SK-N-SH (cell line): Measurements from ENCODE around the gene SAE1. TPM values are rescaled to one million over a fixed set of nuclear protein-coding genes. Genes with fewer than 3 reads are reported as not detected.

ENCODE experiments used
- CTCF ChIA-PET: fragments of 300-600, 350-600 bp; formaldehyde crosslinking; extraction: SDS; loops from one replicate; lab custom pipeline; 2021; lab: Yijun Ruan, JAX
- POLR2A ChIA-PET: fragments of 350-600 bp; sonication (Branson Sonifier 250); formaldehyde crosslinking; extraction: SDS; loops from one replicate; lab custom pipeline; 2020; ENCODE audit warnings: antibody characterized with exemption, inconsistent platforms; lab: Yijun Ruan, JAX
- DNase-seq: peaks from one replicate; pipeline ENCODE4 v3.0.0; 2012
- H2AFZ ChIP-seq: fragments of 200-600 bp; sonication (generic); 2 replicates; pipeline ENCODE4 v1.8.1; 2016; ENCODE audit warnings: antibody characterized with exemption, mild to moderate bottlenecking, low read depth
- H3F3A ChIP-seq: fragments of 200-600 bp; sonication (generic); replicated peaks from 2 replicates; pipeline ENCODE3; 2016; ENCODE audit warnings: antibody characterized with exemption, mild to moderate bottlenecking; ENCODE audit not compliant: insufficient read depth
- H3K27ac ChIP-seq, 2 experiments: fragments of 200-500 bp in 1 of 2; fragments of 200-600 bp in 1 of 2; sonication (Bioruptor generic) in 1 of 2; sonication (generic), shearing (Covaris generic) in 1 of 2; 2 replicates each; pipeline versions ENCODE4 v1.5.1 to v1.6.1; 2014 to 2016; ENCODE audit warnings: low read depth in 2 of 2, inconsistent platforms in 1 of 2, low read length in 1 of 2, mild to moderate bottlenecking in 1 of 2, mixed read lengths in 1 of 2
- H3K27me3 ChIP-seq: fragments of 200-600 bp; sonication (generic), shearing (Covaris generic); 2 replicates; pipeline ENCODE4 v1.6.1; 2016; ENCODE audit warnings: mixed run types; ENCODE audit not compliant: insufficient read depth
- H3K36me3 ChIP-seq, 2 experiments: fragments of 200-500 bp in 1 of 2; fragments of 200-600 bp in 1 of 2; sonication (Bioruptor generic) in 1 of 2; sonication (generic) in 1 of 2; replicated peaks in 1 of 2; 2 replicates each; pipeline versions ENCODE3 to v1.5.1; 2014 to 2016; ENCODE audit warnings: low read length in 1 of 2, mild to moderate bottlenecking in 1 of 2; ENCODE audit not compliant: insufficient read depth in 2 of 2, control insufficient read depth in 1 of 2
- H3K4me1 ChIP-seq, 2 experiments: fragments of 200-500 bp in 1 of 2; fragments of 200-600 bp in 1 of 2; sonication (Bioruptor generic) in 1 of 2; sonication (generic), shearing (Covaris generic) in 1 of 2; 2 replicates each; pipeline versions ENCODE4 v1.5.1 to v1.6.1; 2014 to 2016; ENCODE audit warnings: low read depth in 1 of 2, low read length in 1 of 2, mixed run types in 1 of 2; ENCODE audit not compliant: insufficient read depth in 2 of 2, control insufficient read depth in 1 of 2
- H3K4me2 ChIP-seq: fragments of 200-600 bp; sonication (generic), shearing (Covaris generic); 2 replicates; pipeline ENCODE4 v1.6.1; 2017; ENCODE audit warnings: mixed run types
- H3K4me3 ChIP-seq, 2 experiments: fragments of 200-500 bp in 1 of 2; fragments of 200-600 bp in 1 of 2; sonication (Bioruptor generic) in 1 of 2; sonication (generic), shearing (Covaris generic) in 1 of 2; 2 replicates each; pipeline versions ENCODE4 v1.5.1 to v1.8.1; 2014 to 2016; ENCODE audit warnings: low read depth in 2 of 2, inconsistent platforms in 1 of 2, low read length in 1 of 2, mild to moderate bottlenecking in 1 of 2, mixed read lengths in 1 of 2, moderate library complexity in 1 of 2
- H3K79me2 ChIP-seq: fragments of 200-600 bp; sonication (generic); 2 replicates; pipeline ENCODE4 v1.8.1; 2017; ENCODE audit warnings: mild to moderate bottlenecking; ENCODE audit not compliant: insufficient read depth
- H3K9ac ChIP-seq: fragments of 200-600 bp; sonication (generic); 2 replicates; pipeline ENCODE4 v1.6.1; 2017; ENCODE audit warnings: mixed run types
- H3K9me2 ChIP-seq: fragments of 200-600 bp; sonication (generic); 2 replicates; pipeline ENCODE4 v1.6.1; 2017; ENCODE audit warnings: mixed run types
- H3K9me3 ChIP-seq: fragments of 200-600 bp; sonication (generic); 2 replicates; pipeline ENCODE4 v1.6.1; 2017; ENCODE audit warnings: mixed run types, mild to moderate bottlenecking, moderate library complexity
- H4K20me1 ChIP-seq: fragments of 200-600 bp; sonication (generic); 2 replicates; pipeline ENCODE4 v1.6.1; 2017; ENCODE audit warnings: mild to moderate bottlenecking, mixed run types; ENCODE audit not compliant: insufficient read depth
- ELF1 ChIP-seq: IDR thresholded peaks from 2 replicates; pipeline ENCODE4 v1.4.0; 2012
- FOXM1 ChIP-seq: IDR thresholded peaks from 2 replicates; pipeline ENCODE4 v1.4.0; 2012; ENCODE audit warnings: low read depth, mild to moderate bottlenecking
- GABPA ChIP-seq: IDR thresholded peaks from 2 replicates; pipeline ENCODE4 v1.4.0; 2012; ENCODE audit warnings: low read depth, mild to moderate bottlenecking
- GATA2 ChIP-seq: sonication (generic); formaldehyde crosslinking; IDR thresholded peaks from 2 replicates; pipeline ENCODE4 v1.5.0; 2020; ENCODE audit warnings: mild to moderate bottlenecking, missing genetic modification reagents
- MEF2A ChIP-seq: IDR thresholded peaks from 2 replicates; pipeline ENCODE4 v1.4.0; 2012; ENCODE audit warnings: low read depth, borderline replicate concordance
- MXI1 ChIP-seq: IDR thresholded peaks from 2 replicates; pipeline ENCODE4 v1.6.1; 2012; ENCODE audit warnings: mild to moderate bottlenecking, low read depth, low read length, improper control_type of control experiment
- NFIC ChIP-seq: IDR thresholded peaks from 2 replicates; pipeline ENCODE4 v1.4.0; 2012; ENCODE audit warnings: borderline replicate concordance
- RCOR1 ChIP-seq: fragments of 150-350 bp; IDR thresholded peaks from 2 replicates; pipeline ENCODE4 v1.6.1; 2017; ENCODE audit warnings: antibody characterized with exemption, low read length
- SIN3A ChIP-seq: IDR thresholded peaks from 2 replicates; pipeline ENCODE4 v1.6.1; 2012; ENCODE audit warnings: low read depth, mild to moderate bottlenecking, low read length, moderate library complexity, borderline replicate concordance
- TEAD4 ChIP-seq: IDR thresholded peaks from 2 replicates; pipeline ENCODE4 v1.4.0; 2012; ENCODE audit warnings: mild to moderate bottlenecking, borderline replicate concordance; ENCODE audit not compliant: insufficient read depth
- WGBS: methylation state at CpG from one replicate; pipeline ENCODE4 v1.1.6; 2017; ENCODE audit warnings: low lambda C conversion rate; 5-methylcytosine and 5-hydroxymethylcytosine counted together
- polyA plus RNA-seq, 3 experiments: library from polyadenylated mRNA; depleted of rRNA; stranded (reverse); fragments of >200 nt; gene quantifications; 2 replicates each; pipeline ENCODE4 v1.2.3, GENCODE V29; 2012
- TF ChIP-seq, protein P1 (sequence below): IDR thresholded peaks from 2 replicates; pipeline ENCODE4 v1.6.1; 2012; ENCODE audit warnings: mild to moderate bottlenecking, low read depth, low read length, moderate library complexity
- TF ChIP-seq, protein P2 (sequence below): fragments of 150-350 bp; IDR thresholded peaks from 2 replicates; pipeline ENCODE4 v1.6.1; 2016; ENCODE audit warnings: mild to moderate bottlenecking, low read depth, low read length
- TF ChIP-seq, protein P3 (sequence below): fragments of 200-600 bp; sonication (generic); IDR thresholded peaks from 2 replicates; pipeline ENCODE4 v1.6.1; 2017; ENCODE audit warnings: antibody characterized with exemption, mild to moderate bottlenecking, moderate library complexity
- TF ChIP-seq, protein P4 (sequence below): IDR thresholded peaks from 2 replicates; pipeline ENCODE4 v1.4.0; 2012; ENCODE audit warnings: low read depth, borderline replicate concordance
- TF ChIP-seq, protein P5 (sequence below): IDR thresholded peaks from 2 replicates; pipeline ENCODE4 v1.4.0; 2012; ENCODE audit warnings: low read depth, borderline replicate concordance

SAE1 gene
- polyA plus RNA-seq, 1 of the 3 experiments (the other 2 are of a cell fraction) = 123 TPM

DNA sequence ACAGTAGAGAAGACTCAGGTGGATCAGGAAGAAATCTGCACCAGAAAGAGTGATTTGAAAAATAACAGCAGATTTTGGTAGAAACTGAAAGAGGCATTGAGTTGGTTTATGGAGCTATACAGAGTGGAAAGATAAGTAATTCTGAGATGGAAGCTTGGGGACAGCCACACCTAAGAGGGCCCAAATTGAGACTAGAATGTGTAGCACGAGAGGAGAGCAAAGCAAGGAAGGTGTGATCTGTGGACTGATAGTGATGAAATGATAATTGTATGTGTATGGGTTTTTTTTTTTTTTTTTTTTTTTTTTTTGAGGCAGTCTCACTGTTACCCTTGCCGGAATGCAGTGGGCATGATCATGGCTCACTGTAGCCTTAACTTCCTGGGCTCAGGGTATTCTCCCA, 16.3 kb downstream of the SAE1 start:
- no peaks in the 10 kb centered on the region for H3K9me3 ChIP-seq
- no peak overlapping the region for H3K4me3 ChIP-seq
- no peaks in the 10 kb centered on the region for H3K4me1 ChIP-seq
- CTCF ChIA-PET = interaction anchor here (1.2 to 10.9 kb wide), 5 partner anchors 10 to 134 kb away, joined by 3 to 132 read pairs (median 6); no protein-coding TSS in a partner anchor
- H3K27me3 ChIP-seq = no peaks in the 10 kb centered on the region
- WGBS = 93% methylated on average over 2 of the region's 2 CpGs
- POLR2A ChIA-PET = interaction anchor here (0.6 kb wide), 1 partner anchor 108 kb away, joined by 3 read pairs; no protein-coding TSS in a partner anchor
- peaks cover 22% of the 10 kb centered on the region for H4K20me1 ChIP-seq
- no peak for TF ChIP-seq MEF2A
- TF ChIP-seq, protein P1, sequence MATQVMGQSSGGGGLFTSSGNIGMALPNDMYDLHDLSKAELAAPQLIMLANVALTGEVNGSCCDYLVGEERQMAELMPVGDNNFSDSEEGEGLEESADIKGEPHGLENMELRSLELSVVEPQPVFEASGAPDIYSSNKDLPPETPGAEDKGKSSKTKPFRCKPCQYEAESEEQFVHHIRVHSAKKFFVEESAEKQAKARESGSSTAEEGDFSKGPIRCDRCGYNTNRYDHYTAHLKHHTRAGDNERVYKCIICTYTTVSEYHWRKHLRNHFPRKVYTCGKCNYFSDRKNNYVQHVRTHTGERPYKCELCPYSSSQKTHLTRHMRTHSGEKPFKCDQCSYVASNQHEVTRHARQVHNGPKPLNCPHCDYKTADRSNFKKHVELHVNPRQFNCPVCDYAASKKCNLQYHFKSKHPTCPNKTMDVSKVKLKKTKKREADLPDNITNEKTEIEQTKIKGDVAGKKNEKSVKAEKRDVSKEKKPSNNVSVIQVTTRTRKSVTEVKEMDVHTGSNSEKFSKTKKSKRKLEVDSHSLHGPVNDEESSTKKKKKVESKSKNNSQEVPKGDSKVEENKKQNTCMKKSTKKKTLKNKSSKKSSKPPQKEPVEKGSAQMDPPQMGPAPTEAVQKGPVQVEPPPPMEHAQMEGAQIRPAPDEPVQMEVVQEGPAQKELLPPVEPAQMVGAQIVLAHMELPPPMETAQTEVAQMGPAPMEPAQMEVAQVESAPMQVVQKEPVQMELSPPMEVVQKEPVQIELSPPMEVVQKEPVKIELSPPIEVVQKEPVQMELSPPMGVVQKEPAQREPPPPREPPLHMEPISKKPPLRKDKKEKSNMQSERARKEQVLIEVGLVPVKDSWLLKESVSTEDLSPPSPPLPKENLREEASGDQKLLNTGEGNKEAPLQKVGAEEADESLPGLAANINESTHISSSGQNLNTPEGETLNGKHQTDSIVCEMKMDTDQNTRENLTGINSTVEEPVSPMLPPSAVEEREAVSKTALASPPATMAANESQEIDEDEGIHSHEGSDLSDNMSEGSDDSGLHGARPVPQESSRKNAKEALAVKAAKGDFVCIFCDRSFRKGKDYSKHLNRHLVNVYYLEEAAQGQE = no peak
- TF ChIP-seq, protein P2, sequence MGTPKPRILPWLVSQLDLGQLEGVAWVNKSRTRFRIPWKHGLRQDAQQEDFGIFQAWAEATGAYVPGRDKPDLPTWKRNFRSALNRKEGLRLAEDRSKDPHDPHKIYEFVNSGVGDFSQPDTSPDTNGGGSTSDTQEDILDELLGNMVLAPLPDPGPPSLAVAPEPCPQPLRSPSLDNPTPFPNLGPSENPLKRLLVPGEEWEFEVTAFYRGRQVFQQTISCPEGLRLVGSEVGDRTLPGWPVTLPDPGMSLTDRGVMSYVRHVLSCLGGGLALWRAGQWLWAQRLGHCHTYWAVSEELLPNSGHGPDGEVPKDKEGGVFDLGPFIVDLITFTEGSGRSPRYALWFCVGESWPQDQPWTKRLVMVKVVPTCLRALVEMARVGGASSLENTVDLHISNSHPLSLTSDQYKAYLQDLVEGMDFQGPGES = no peak
- TF ChIP-seq, protein P3, sequence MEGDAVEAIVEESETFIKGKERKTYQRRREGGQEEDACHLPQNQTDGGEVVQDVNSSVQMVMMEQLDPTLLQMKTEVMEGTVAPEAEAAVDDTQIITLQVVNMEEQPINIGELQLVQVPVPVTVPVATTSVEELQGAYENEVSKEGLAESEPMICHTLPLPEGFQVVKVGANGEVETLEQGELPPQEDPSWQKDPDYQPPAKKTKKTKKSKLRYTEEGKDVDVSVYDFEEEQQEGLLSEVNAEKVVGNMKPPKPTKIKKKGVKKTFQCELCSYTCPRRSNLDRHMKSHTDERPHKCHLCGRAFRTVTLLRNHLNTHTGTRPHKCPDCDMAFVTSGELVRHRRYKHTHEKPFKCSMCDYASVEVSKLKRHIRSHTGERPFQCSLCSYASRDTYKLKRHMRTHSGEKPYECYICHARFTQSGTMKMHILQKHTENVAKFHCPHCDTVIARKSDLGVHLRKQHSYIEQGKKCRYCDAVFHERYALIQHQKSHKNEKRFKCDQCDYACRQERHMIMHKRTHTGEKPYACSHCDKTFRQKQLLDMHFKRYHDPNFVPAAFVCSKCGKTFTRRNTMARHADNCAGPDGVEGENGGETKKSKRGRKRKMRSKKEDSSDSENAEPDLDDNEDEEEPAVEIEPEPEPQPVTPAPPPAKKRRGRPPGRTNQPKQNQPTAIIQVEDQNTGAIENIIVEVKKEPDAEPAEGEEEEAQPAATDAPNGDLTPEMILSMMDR = no peak
- TF ChIP-seq RCOR1 = no peak
- H3K36me3 ChIP-seq = peaks cover 38 to 56% of the 10 kb centered on the region in 2 experiments
- H3K27ac ChIP-seq = no peak overlapping the region
- no peak overlapping the region for H2AFZ ChIP-seq
- peaks cover 100% of the 10 kb centered on the region for H3K79me2 ChIP-seq
- H3K9me2 ChIP-seq = no peaks in the 10 kb centered on the region
- H3F3A ChIP-seq = no peaks in the 10 kb centered on the region
- H3K9ac ChIP-seq = no peak overlapping the region
- H3K4me2 ChIP-seq = no peak overlapping the region
- no peak for DNase-seq

DNA sequence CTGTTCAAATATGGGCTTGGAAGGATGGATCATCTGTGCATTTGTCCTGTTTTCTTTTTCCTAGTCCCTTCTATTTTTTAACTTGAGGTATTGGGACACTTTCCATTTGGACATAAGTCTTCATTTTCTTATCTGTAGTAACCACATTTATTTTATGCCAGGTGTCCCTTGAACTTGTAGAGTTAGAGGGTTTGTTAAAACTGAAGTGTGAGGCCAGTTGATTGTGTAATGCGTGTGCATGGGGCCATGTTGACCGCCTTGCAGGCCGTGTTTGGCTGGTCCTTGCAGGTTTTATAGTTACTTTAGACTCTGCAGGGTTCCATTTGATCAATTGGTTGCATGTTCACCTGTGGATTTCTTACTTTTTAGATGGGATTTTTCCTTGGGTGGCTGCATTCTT, 21.0 kb downstream of the SAE1 start:
- DNase-seq = no peak
- Histone ChIP-seq H3K9me2 (no peaks in the 10 kb centered on the region), H3F3A (no peaks in the 10 kb centered on the region), H3K27me3 (no peaks in the 10 kb centered on the region), H3K36me3 (peaks cover 40 to 60% of the 10 kb centered on the region in 2 experiments), H3K27ac (no peak overlapping the region), H2AFZ (no peak overlapping the region), H4K20me1 (peaks cover 2% of the 10 kb centered on the region; the same call in 1 of the 2 replicates), H3K4me2 (no peak overlapping the region), H3K79me2 (peaks cover 90% of the 10 kb centered on the region), H3K9ac (no peak overlapping the region), H3K9me3 (no peaks in the 10 kb centered on the region), H3K4me3 (no peak overlapping the region), H3K4me1 (no peaks in the 10 kb centered on the region)
- 100% methylated on average over 3 of the region's 3 CpGs for WGBS
- ChIA-PET CTCF (interaction anchor here (10.9 kb wide), 1 partner anchor 94 kb away, joined by 132 read pairs; no protein-coding TSS in a partner anchor), POLR2A (no interaction called here)
- TF ChIP-seq, protein P4, sequence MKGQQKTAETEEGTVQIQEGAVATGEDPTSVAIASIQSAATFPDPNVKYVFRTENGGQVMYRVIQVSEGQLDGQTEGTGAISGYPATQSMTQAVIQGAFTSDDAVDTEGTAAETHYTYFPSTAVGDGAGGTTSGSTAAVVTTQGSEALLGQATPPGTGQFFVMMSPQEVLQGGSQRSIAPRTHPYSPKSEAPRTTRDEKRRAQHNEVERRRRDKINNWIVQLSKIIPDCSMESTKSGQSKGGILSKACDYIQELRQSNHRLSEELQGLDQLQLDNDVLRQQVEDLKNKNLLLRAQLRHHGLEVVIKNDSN = no peak
- TF ChIP-seq MXI1 = no peak
- no peak for TF ChIP-seq SIN3A
- TF ChIP-seq GABPA = no peak
- no peak for TF ChIP-seq TEAD4
- TF ChIP-seq FOXM1 = no peak
- TF ChIP-seq NFIC = no peak
- TF ChIP-seq GATA2 = no peak
- TF ChIP-seq, protein P3 = no peak
- TF ChIP-seq, protein P5, sequence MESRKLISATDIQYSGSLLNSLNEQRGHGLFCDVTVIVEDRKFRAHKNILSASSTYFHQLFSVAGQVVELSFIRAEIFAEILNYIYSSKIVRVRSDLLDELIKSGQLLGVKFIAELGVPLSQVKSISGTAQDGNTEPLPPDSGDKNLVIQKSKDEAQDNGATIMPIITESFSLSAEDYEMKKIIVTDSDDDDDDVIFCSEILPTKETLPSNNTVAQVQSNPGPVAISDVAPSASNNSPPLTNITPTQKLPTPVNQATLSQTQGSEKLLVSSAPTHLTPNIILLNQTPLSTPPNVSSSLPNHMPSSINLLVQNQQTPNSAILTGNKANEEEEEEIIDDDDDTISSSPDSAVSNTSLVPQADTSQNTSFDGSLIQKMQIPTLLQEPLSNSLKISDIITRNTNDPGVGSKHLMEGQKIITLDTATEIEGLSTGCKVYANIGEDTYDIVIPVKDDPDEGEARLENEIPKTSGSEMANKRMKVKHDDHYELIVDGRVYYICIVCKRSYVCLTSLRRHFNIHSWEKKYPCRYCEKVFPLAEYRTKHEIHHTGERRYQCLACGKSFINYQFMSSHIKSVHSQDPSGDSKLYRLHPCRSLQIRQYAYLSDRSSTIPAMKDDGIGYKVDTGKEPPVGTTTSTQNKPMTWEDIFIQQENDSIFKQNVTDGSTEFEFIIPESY = no peak
- TF ChIP-seq ELF1 = no peak
